Medulla oblongata (tissue), 1 donor: ENCODE measurements around the gene NAA40.
A peak's percentile ranks its signal among the peaks of the same experiment; 100 is the strongest.

Experiments used
- DNase-seq: peaks from one replicate; pipeline ENCODE4 v3.0.0-alpha.2; 2015; ENCODE audit errors: extremely low spot score

NAA40 gene

GRCh38 chr11:63913866-63914830, 24.7 kb upstream of the NAA40 start:
- no peak for DNase-seq

DNA sequence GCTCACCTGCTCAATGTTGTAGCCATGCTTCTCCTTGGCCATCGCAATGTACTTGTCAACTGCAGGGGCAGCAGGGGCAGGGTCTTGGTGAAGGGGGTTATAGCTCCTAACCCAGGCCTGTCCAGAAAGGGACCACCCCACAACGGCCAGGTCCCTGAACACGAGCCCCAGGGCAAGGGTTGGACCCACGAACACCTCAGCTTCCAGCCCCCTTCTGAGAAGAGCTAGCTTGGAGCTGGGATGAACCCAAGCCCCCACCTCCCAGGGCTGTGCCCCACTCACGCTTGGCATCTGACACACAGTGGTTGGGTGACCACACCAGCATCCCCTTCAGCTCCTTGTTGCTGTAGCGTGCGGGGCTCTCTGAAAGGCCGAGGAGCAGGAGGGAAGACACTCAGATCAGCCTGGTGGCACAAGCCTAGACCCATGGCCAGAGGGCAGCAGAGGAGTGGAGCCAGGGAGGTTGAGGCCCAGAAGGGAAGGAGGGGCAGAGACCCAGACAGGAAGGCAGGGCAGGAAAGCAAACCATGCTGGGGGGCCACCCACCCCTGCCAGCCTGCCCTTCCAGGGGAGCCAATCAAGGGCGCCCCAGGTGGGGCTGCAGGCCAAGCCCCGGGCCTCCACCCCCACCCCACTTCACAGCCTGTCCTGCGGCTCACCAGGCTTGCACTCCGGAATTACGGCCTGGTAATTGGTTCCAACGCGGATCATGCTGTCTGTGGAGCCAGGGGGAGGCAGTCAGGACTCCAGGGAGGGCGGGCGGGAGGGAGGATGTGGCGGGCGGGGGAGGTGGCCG, 23.7 kb upstream of the NAA40 start:
- DNase-seq = no peak

DNA sequence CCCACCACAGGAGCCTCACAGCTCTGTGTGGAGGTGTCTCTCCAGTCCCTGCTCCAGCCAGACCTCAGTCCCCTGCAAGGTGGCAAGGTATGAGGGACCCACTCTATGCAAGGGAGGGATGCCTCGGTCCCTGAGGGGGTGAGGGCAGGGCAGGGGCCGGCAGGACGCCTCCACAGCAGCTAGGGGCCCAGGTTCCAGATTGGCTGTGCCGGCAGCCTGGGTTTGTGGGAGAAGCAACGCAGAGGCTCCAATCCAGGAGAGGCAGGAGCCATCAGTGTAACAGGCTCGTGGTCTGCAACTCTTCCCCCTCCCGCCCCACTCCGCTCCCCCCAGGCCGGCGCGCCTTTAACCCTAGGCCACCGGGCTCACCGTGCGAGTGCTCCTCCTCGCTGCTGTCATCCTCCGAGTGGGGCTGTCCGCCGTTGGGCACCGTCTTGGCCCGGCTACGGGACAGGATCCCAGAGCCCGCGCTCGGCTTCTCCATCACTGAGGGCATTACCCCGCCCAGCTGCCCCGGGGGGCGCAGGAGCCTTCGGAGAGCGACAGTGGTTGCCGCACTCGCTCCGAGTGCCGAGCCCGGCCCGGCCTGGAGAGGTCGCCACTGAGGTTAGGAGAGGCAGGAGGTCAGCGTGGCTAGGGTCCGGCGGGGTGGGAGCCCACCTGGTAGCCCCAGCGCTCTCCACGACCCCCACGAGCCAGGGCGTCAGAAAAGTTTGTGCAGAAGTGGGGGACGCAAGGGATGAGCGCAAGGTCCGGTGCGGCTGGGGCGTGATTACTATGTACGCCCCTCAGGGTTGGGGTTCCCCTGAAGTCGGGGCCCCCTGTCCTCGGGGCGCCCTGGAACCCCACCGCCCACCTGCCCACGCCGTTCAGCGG, 22.6 kb upstream of the NAA40 start:
- DNase-seq = peak; percentile 33

DNA sequence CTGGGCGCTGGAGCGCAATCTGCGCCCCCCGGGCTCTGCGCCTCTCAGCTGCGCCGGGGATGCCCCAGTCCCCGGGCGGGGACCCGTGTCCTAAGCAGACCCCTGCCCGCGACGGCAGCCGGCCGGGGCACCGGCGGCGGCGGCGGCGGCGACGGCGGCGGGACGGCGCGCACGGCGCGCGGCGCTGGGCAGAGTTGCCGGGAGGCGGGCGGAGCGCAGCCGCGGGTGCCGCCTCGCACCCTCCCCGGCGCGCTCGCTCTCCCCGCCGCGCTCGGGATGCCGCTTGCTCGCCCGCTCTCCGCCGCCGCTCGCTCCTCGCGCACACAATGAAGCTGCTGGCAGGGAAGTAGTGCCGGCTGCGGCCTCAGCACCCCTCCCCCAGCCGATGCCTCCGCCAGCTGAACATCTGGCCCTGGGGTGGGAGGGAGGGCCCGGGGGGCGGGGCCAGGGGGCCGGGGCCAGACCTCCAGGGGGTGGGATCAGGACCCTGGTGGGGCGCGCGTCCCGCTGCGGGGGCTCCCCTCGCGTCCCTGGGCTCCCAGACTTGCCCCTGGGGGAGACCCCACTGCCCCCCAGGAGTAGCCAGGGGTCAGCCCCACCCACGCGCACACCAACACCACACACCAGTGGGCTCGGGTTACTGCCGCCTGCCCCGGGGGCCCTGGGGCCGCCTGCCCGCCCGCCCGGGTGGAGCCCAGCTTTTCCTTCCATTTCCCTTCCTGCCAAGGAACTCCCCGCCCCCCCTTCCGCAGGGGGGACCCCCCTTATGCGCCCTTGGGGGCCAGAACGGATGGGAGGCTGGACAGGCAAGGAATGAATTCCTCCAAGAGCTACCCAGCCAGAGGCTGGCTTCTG, 21.7 kb upstream of the NAA40 start, which contains the start of gene RCOR2:
TSS of gene RCOR2 (minus strand) at position 328 of the 855 bp plus-strand sequence. CDS start 708 bp downstream, outside the sequence.
- peak; percentile 80 for DNase-seq

DNA sequence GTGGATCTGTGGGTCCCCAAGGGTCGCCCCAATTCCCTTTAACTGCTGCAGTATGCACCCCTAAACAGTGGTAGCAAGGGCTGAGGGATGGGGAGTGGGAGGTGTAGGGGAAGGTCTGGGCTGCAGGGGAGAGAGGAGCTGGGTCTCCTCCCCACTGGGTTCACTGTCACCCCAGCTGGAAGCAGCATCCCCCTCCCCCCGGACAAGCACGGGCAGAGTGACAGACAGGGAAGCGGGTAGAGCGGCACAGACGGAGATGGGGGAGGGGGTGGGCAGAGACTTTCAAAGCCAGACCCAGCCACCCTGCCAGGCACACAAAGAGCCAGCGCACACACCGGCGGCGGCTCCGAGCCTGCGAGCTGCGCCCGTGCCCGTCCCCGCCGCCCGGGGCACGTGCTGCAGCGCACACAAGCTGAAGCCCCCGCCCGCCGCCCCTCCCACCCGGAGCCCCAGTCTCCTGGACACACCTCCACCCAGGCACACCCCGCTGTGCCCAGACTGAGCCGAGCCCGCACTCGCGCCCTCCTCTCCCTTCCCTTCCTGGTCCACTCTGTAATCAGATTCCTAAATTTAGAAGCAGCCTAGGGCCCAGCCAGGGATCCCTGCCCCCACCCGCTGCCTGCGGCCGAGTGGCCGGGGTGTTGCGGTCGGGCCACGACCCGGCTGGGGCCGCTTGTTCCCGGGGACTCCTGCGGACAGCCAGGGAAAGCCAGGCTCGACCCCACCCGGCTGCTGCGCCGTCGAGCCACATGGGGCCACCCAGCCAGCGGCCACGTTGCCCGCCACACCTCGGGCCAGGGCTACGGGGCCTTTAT, 20.9 kb upstream of the NAA40 start:
- DNase-seq = peak; percentile 78

- peak; percentile 34 for DNase-seq
Measured at GRCh38 chr11:63918507-63919191, 20.2 kb upstream of the NAA40 start.

DNA sequence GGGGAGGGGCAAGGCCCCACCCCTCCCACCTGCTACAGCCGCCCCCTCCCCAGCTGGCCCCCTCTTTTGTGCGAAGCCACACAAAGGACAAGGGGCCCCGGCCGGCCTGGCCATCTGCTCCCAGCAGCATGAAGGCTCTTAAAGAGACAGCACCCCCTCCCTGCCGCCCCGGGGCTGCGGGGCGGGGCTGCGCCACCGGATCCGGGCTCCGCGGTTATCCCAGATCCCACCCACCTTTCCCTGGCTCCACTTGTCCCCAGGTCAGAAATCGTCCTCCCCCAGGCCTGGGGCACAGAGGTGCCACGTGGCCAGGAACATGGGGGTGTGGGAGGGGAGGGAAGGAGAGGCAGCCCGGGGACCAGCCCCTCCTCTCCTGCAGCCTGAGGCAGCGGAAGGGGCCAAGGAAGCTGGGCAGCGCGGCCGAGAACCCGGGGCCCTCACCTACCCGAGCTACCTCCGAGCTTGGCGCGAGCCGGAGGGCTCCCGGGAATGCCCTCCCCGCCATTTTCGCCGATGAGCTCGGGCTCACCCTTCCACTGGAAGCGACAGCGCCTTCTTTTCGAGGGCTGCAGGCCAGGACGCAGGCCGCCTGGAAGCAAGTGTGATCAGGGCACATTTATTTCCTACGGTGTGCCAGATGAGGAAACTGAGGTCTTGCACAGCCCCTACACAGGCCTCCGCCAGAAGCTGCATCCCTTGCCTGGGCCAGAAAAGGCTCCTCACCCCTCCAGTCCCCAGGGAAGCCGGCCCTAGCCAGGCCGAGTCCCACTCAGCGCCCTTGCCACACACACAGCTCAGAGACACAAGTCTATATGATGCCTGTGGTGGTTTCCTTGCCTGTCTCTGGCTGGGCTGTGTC, 19.3 kb upstream of the NAA40 start:
- peak; percentile 55 for DNase-seq

DNA sequence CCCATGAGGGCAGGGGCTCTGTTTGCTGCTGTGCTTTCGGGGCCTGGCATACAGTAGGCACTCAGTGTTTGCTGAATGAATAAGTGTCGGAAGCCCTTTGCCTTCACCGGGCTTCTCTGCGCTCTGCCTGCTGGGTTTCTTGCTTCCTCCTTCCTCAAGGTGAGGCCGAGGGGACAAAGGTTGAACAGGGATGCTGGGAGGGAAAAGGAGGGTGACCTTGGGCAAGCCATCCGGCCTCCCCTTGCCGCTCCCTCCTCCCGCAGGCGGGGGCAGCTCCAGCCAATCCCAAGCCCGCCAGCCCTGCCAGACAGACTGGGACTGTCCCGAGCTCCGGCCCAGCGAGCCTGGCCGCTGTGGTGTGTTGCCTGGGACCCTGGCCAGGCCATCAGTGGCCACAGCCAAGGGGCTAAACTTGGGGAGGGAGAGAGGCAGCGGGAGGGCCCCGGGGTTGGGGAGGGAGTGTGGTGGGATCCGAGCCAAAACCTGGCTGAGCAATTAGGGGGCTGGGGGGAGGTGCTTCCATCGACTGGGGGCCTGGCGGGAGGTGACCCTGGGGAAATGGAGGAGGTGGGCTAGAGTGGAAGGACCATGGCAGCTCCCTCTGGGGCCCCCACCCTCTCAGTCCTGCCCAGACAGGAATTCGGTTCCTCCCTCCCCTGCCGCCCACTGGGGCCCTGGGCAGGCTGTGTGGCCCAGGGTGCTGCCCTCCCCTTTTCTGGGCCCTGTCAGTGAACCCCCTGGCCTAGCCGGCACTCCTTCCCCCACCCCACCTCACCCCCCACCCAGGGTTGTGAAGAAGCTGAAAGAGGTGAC, 18.5 kb upstream of the NAA40 start:
- peak; percentile 83 for DNase-seq

DNA sequence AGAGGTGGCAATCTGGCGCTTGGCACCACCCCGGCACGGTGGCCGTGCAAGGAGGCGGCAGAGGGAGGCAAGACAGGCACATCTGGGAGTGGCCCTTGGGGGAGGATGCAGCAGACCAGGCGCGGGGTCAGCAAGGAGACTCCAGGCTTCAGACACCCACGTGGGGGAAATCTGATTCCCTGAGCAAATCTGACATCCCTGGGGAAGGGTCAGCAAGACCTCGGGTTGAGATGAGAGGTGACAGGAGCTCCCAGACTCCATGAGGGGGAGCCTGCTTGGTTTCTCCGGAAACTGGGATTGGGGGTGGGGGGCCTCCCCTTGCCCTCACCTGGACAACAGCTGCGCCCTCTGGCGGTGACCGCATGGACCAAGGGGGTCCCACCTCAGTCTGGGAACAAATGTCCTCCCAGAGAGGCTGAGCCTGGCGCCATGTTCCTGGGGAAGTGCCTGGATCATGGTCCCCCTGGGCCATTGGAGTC, 17.8 kb upstream of the NAA40 start:
- no peak for DNase-seq

- DNase-seq = no peak
Measured at GRCh38 chr11:63922673-63923192, 16.1 kb upstream of the NAA40 start.

- DNase-seq = no peak
Measured at GRCh38 chr11:63923319-63923718, 15.5 kb upstream of the NAA40 start.

DNA sequence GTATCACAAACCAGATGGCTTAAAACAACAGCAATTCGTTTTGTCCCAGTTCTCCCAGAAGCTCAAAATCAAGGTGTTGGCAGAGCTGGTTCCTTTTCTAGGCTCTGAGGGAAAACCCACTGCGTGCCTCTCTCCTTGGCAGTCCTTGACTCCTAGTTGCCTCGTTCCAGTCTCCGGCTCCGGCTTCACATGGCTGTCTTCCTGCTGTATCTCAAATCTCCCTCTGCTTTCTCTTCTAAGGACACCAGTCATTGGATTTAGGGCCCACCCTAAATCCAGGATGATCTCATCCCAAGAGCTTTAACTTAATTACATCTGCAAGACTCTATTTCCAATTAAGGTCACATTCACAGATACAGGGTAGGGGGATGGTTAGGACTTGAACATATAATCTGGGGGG, 9.2 kb upstream of the NAA40 start:
- DNase-seq = no peak

GRCh38 chr11:63931045-63931444, 7.8 kb upstream of the NAA40 start:
- DNase-seq = no peak

- peak; percentile 43 for DNase-seq
Measured at GRCh38 chr11:63931876-63932275, 6.9 kb upstream of the NAA40 start.

- peak; percentile 79 for DNase-seq
Measured at GRCh38 chr11:63933459-63933858, 5.3 kb upstream of the NAA40 start.

GRCh38 chr11:63937713-63938478, 906 bp upstream of the NAA40 start:
- DNase-seq = no peak
